ENCODE data around the gene MAP3K7CL. TPM values are rescaled to one million over a fixed set of nuclear protein-coding genes. Genes with fewer than 3 reads are reported as not detected.
A peak's percentile ranks its signal among the peaks of the same experiment; 100 is the strongest.
"Not testable (repeated sequence)": the region's sequence is repeated elsewhere in the genome, so short reads cannot be mapped to it uniquely, and the experiment has no call there.

MAP3K7CL gene
- total RNA-seq, 2 donors from 2014 or later = 1.7 to 15.5 TPM

DNA sequence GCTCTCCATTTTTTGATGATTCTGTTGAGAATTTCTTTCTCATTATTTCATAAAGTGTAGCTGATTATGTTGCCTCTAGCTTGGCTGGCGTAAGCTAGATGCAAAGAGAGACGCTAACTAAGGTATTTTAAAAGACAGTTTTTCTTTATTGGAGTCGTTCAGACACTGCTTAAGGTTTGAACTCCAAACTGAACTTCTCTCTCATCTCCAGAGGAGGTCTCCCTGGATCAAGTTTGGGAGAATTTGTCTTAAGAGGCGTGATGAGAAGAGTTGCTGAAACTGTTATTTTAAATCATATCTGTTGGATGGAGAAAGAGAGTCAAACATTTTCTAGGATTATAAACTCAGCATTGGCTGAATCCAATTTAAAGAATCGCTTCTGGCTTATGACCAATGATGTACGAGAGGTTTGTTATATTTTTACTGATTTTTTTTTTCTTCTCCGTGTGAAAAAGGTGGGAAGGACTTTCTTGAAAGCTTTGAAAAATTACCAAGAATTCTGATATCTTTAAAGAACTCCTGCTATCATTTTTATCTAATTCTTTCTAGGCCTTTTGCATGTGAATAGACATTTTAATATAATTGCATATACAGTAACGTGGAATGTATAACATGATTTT lies 34.0 kb downstream of the MAP3K7CL start:
- Histone ChIP-seq H3K27ac (peak overlapping the region in 1 of 2 donors; percentile 77), H3K4me1 (peaks cover 0 to 18% of the 10 kb centered on the region in 2 donors), H3K36me3 (no peaks in the 10 kb centered on the region), H3K4me3 (no peak overlapping the region), H3K9me3 (no peaks in the 10 kb centered on the region), H3K27me3 (no peaks in the 10 kb centered on the region)
- DNase-seq (ENCODE audit: low spot score) = no peak
- peak; percentile 52 to 76 for TF ChIP-seq CTCF (IDR thresholded peaks at IDR 0.05)

DNA sequence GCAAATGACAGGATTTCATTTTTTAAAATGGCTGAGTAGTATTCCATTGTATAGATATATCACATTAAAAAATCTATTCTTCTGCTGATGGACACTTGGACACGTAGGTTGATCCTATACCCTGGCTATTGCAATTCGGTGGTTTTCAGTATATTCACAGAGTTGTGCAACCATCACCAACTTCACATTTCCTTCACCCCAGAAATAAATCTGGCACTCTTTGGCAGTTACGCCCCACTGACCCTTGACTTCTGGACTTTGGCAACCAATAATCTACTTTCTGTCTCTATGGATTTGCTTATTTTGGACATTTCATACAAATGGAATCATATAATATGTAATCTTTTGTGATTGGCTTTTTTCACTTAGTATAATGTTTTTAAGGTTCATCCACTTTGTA lies 35.9 kb downstream of the MAP3K7CL start:
- Histone ChIP-seq H3K27me3 (no peaks in the 10 kb centered on the region), H3K4me1 (peaks cover 0 to 18% of the 10 kb centered on the region in 2 donors), H3K4me3 (no peak overlapping the region), H3K27ac (no peak overlapping the region), H3K9me3 (no peaks in the 10 kb centered on the region), H3K36me3 (no peaks in the 10 kb centered on the region)
- TF ChIP-seq CTCF (IDR thresholded peaks at IDR 0.05) = no peak
- DNase-seq (ENCODE audit: low spot score) = no peak

GRCh38 chr21:29166853-29167252 lies 36.4 kb downstream of the MAP3K7CL start:
- DNase-seq (ENCODE audit: low spot score) = no peak
- TF ChIP-seq CTCF (IDR thresholded peaks at IDR 0.05) = no peak
- no peak overlapping the region for H3K27ac ChIP-seq
- no peaks in the 10 kb centered on the region for H3K9me3 ChIP-seq
- H3K4me3 ChIP-seq = no peak overlapping the region
- H3K36me3 ChIP-seq = no peaks in the 10 kb centered on the region
- no peaks in the 10 kb centered on the region for H3K27me3 ChIP-seq
- peaks cover 0 to 18% of the 10 kb centered on the region in 2 donors for H3K4me1 ChIP-seq

DNA sequence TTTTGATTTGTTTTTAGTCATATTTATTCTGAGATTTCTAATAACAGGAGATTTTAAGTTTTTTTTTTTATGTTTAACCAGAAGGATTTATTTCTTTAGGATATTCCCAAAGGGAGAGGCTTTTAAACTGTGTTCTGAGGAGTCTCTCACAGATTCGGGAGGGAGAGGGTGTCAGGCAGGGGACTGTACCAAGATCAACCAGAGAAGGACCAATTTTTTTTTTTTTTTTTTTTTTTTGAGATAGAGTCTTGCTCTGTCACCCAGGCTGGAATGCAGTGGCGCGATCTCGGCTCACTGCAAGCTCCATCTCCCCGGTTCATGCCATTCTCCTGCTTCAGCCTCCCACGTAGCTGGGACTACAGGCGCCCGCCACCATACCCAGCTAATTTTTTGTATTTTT lies 37.0 kb downstream of the MAP3K7CL start:
- H3K36me3 ChIP-seq; H3K27me3 ChIP-seq; H3K9me3 ChIP-seq; H3K27ac ChIP-seq; DNase-seq (ENCODE audit: low spot score); H3K4me3 ChIP-seq: not testable (repeated sequence)
- peaks cover 0 to 15% of the 10 kb centered on the region in 2 donors for H3K4me1 ChIP-seq

DNA sequence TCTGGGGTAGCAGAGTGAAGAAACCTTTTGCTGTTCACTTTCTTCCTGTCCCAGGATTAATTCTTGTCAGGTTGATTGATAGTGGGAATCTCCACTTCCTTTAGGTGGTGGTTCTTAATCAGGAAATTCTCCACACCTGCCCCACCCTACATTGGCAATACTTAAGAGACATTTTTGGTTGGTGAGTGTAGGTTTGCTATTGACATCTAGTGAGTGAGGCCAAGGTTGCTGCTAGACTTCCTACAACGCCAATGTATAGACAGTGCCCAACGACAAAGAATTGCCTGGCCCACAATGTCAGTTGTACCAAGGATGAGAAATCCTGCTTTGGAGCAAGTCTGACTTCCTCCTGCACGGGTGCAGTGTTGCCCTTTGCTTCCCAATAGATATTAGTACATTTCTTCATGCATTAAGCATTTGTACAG lies 38.5 kb downstream of the MAP3K7CL start:
- H3K4me3 ChIP-seq = no peak overlapping the region
- H3K9me3 ChIP-seq = no peaks in the 10 kb centered on the region
- H3K36me3 ChIP-seq = no peaks in the 10 kb centered on the region
- no peak for DNase-seq (ENCODE audit: low spot score)
- no peak for TF ChIP-seq CTCF (IDR thresholded peaks at IDR 0.05)
- H3K27ac ChIP-seq = no peak overlapping the region
- H3K4me1 ChIP-seq = peaks cover 0 to 4% of the 10 kb centered on the region in 2 donors
- no peaks in the 10 kb centered on the region for H3K27me3 ChIP-seq

- Histone ChIP-seq H3K9me3 (no peaks in the 10 kb centered on the region), H3K36me3 (no peaks in the 10 kb centered on the region), H3K4me3 (no peak overlapping the region), H3K4me1 (peaks cover 0 to 15% of the 10 kb centered on the region in 2 donors), H3K27ac (no peak overlapping the region), H3K27me3 (no peaks in the 10 kb centered on the region)
- TF ChIP-seq CTCF (IDR thresholded peaks at IDR 0.05) = no peak
- DNase-seq (ENCODE audit: low spot score) = no peak
Observed at GRCh38 chr21:29170944-29171343, 40.5 kb downstream of the MAP3K7CL start.

Measured in right atrium auricular region (tissue), 2 donors.